Chondrocyte (in vitro differentiated cells): ENCODE data around the gene ALK. TPM values are rescaled to one million over a fixed set of nuclear protein-coding genes. Genes with fewer than 3 reads are reported as not detected.

Experiments used
- DNase-seq: peaks from one replicate; pipeline ENCODE4 v3.0.0; 2021; ENCODE audit warnings: mixed read lengths, low spot score
- H3K27ac Mint-ChIP-seq: one replicate; pipeline ENCODE4 v1.8.0; 2021; ENCODE audit warnings: mild to moderate bottlenecking, moderate library complexity, mixed read lengths; ENCODE audit not compliant: unreplicated experiment
- H3K27me3 Mint-ChIP-seq: 2 replicates; pipeline ENCODE4 v1.8.0; 2021; ENCODE audit warnings: low read depth, mixed read lengths
- H3K36me3 Mint-ChIP-seq: 2 replicates; pipeline ENCODE4 v1.8.0; 2021; ENCODE audit warnings: low read depth, mixed read lengths
- H3K4me1 Mint-ChIP-seq: 2 replicates; pipeline ENCODE4 v1.8.0; 2021; ENCODE audit warnings: low read depth, mild to moderate bottlenecking, mixed read lengths
- H3K4me3 Mint-ChIP-seq: one replicate; pipeline ENCODE4 v1.8.0; 2021; ENCODE audit warnings: mild to moderate bottlenecking, moderate library complexity, mixed read lengths; ENCODE audit not compliant: unreplicated experiment
- H3K9me3 Mint-ChIP-seq: 2 replicates; pipeline ENCODE4 v1.8.0; 2021; ENCODE audit warnings: low read depth, mixed read lengths
- CTCF ChIP-seq: fragments of 200-600 bp; sonication (generic); IDR thresholded peaks from 2 replicates; pipeline ENCODE4 v1.5.0; 2021; ENCODE audit warnings: antibody characterized with exemption, mild to moderate bottlenecking, moderate library complexity
- total RNA-seq: library from RNA; stranded (reverse); gene quantifications from 3 replicates; pipeline ENCODE4 v1.2.1, GENCODE V29; 2021

ALK gene
- total RNA-seq, 1 donor from 2014 or later = 0.07 TPM

GRCh38 chr2:29267720-29268119 is 653.7 kb downstream of the ALK start:
- Mint-ChIP-seq H3K4me1 (no peaks in the 10 kb centered on the region), H3K9me3 (peaks cover 3% of the 10 kb centered on the region), H3K36me3 (peaks cover 2% of the 10 kb centered on the region), H3K4me3 (no peak overlapping the region), H3K27me3 (peaks cover 10% of the 10 kb centered on the region), H3K27ac (no peak overlapping the region)
- no peak for DNase-seq
- no peak for TF ChIP-seq CTCF

- H3K27ac Mint-ChIP-seq = no peak overlapping the region
- no peak for TF ChIP-seq CTCF
- H3K27me3 Mint-ChIP-seq = peaks cover 5% of the 10 kb centered on the region
- DNase-seq = no peak
- peaks cover 6% of the 10 kb centered on the region for H3K4me1 Mint-ChIP-seq
- no peaks in the 10 kb centered on the region for H3K36me3 Mint-ChIP-seq
- H3K4me3 Mint-ChIP-seq = no peak overlapping the region
- H3K9me3 Mint-ChIP-seq = peaks cover 3% of the 10 kb centered on the region
Observed at GRCh38 chr2:29263886-29264285, 657.5 kb downstream of the ALK start.

- DNase-seq = no peak
- Mint-ChIP-seq H3K9me3 (peaks cover 3% of the 10 kb centered on the region), H3K36me3 (no peaks in the 10 kb centered on the region), H3K4me3 (no peak overlapping the region), H3K27me3 (peaks cover 5% of the 10 kb centered on the region), H3K4me1 (peaks cover 6% of the 10 kb centered on the region), H3K27ac (no peak overlapping the region)
- no peak for TF ChIP-seq CTCF
Observed at GRCh38 chr2:29262681-29263260, 658.6 kb downstream of the ALK start.

DNA sequence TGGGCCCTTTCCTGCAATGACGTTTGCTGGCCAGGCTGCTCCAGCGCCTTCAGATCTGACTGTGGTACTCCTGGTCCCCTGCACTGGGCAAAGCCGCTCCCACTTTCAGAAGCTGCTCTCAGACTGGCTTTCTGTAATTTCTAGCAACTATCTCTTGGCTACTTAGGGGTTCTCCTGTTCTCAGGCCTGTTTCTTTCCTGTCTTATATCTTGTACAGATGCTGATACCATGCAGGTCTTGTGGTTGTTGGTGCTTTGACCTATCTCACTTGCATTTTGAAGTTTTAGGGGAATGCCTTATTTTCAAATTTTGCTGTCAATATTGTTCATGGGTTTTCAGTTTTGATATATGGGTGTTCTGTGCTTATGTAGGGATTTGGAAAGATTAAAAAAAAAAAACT is 660.4 kb downstream of the ALK start:
- H3K4me3 Mint-ChIP-seq = no peak overlapping the region
- no peak for DNase-seq
- peaks cover 6% of the 10 kb centered on the region for H3K4me1 Mint-ChIP-seq
- peaks cover 2% of the 10 kb centered on the region for H3K27me3 Mint-ChIP-seq
- H3K9me3 Mint-ChIP-seq = peaks cover 3% of the 10 kb centered on the region
- H3K27ac Mint-ChIP-seq = no peak overlapping the region
- no peaks in the 10 kb centered on the region for H3K36me3 Mint-ChIP-seq
- no peak for TF ChIP-seq CTCF

GRCh38 chr2:29260142-29260772 is 661.1 kb downstream of the ALK start:
- Mint-ChIP-seq H3K9me3 (peaks cover 3% of the 10 kb centered on the region), H3K36me3 (no peaks in the 10 kb centered on the region), H3K4me3 (no peak overlapping the region), H3K27me3 (peaks cover 7% of the 10 kb centered on the region), H3K27ac (no peak overlapping the region), H3K4me1 (peaks cover 6% of the 10 kb centered on the region)
- DNase-seq = no peak
- no peak for TF ChIP-seq CTCF
